Skeletal muscle tissue (tissue), 4 donors: ENCODE measurements around the gene MAN2A2. TPM values are rescaled to one million over a fixed set of nuclear protein-coding genes. Genes with fewer than 3 reads are reported as not detected.
A peak's percentile ranks its signal among the peaks of the same experiment; 100 is the strongest.
"Not testable (repeated sequence)": the region's sequence is repeated elsewhere in the genome, so short reads cannot be mapped to it uniquely, and the experiment has no call there.

Experiments used
- H3K27ac ChIP-seq: one replicate; pipeline ENCODE4 v1.7.0; 2013; ENCODE audit warnings: mild to moderate bottlenecking, low read depth, low read length, inconsistent platforms
- H3K27me3 ChIP-seq, 3 donors: one replicate each; pipeline ENCODE4 v1.7.0; 2013; ENCODE audit warnings: low read length in 3 of 3; ENCODE audit not compliant: control insufficient read depth in 3 of 3, insufficient read depth in 3 of 3
- H3K36me3 ChIP-seq, 3 donors: one replicate each; pipeline ENCODE4 v1.7.0; 2013; ENCODE audit warnings: low read length in 3 of 3; ENCODE audit not compliant: control insufficient read depth in 3 of 3, insufficient read depth in 3 of 3
- H3K4me1 ChIP-seq, 3 donors: one replicate each; pipeline ENCODE4 v1.7.0; 2013; ENCODE audit warnings: low read length in 3 of 3, mild to moderate bottlenecking in 3 of 3; ENCODE audit not compliant: control insufficient read depth in 3 of 3, insufficient read depth in 3 of 3
- H3K4me3 ChIP-seq, 3 donors: one replicate each; pipeline ENCODE4 v1.7.0; 2013; ENCODE audit warnings: low read length in 3 of 3
- H3K9ac ChIP-seq, 3 donors: one replicate each; pipeline ENCODE4 v1.7.0; 2013; ENCODE audit warnings: low read length in 3 of 3, mild to moderate bottlenecking in 3 of 3, moderate library complexity in 2 of 3, low read depth in 1 of 3
- H3K9me3 ChIP-seq, 3 donors: one replicate each; pipeline ENCODE4 v1.7.0; 2013; ENCODE audit warnings: low read length in 3 of 3; ENCODE audit not compliant: control insufficient read depth in 3 of 3
- total RNA-seq: library from RNA; depleted of rRNA; stranded (reverse); fragments of >200 nt; gene quantifications from one replicate; pipeline ENCODE4 v1.2.3, GENCODE V29; 2014
- donor health status: Osteomylitis.

The MAN2A2 gene
- total RNA-seq, 1 donor from 2014 or later, result 14.1 TPM

- H3K9ac ChIP-seq, result peak overlapping the region; percentile 93 to 96 (median 94)
- peaks cover 37 to 49% (median 46%) of the 10 kb centered on the region in 3 donors for H3K4me1 ChIP-seq
- peak overlapping the region; percentile 90 for H3K27ac ChIP-seq
These were observed 31.9 kb upstream of the MAN2A2 start for GRCh38 chr15:90871139-90871715.

GRCh38 chr15:90871716-90872485 is 31.2 kb upstream of the MAN2A2 start:
- Histone ChIP-seq H3K4me1 (peaks cover 37 to 49% (median 46%) of the 10 kb centered on the region in 3 donors), H3K27me3 (no peaks in the 10 kb centered on the region), H3K9ac (peak overlapping the region; percentile 88 to 94 (median 93)), H3K9me3 (no peaks in the 10 kb centered on the region), H3K4me3 (peak overlapping the region; percentile 83 to 93 (median 85)), H3K36me3 (peaks cover 9 to 14% (median 10%) of the 10 kb centered on the region in 3 donors), H3K27ac (peak overlapping the region; percentile 81)

More at GRCh38 chr15:90871139-90871715, 31.9 kb upstream of the MAN2A2 start:
- peaks cover 2 to 8% (median 3%) of the 10 kb centered on the region in 3 donors for H3K36me3 ChIP-seq
- H3K9me3 ChIP-seq, result no peaks in the 10 kb centered on the region
- peak overlapping the region; percentile 81 to 93 (median 85) for H3K4me3 ChIP-seq
- no peaks in the 10 kb centered on the region for H3K27me3 ChIP-seq

GRCh38 chr15:90872486-90873184 is 30.5 kb upstream of the MAN2A2 start:
- no peaks in the 10 kb centered on the region for H3K9me3 ChIP-seq
- H3K4me1 ChIP-seq, result peaks cover 37 to 49% (median 46%) of the 10 kb centered on the region in 3 donors
- H3K36me3 ChIP-seq, result peaks cover 16 to 22% (median 17%) of the 10 kb centered on the region in 3 donors
- no peaks in the 10 kb centered on the region for H3K27me3 ChIP-seq
- peak overlapping the region; percentile 88 to 94 (median 92) for H3K9ac ChIP-seq
- peak overlapping the region; percentile 83 to 93 (median 85) for H3K4me3 ChIP-seq
- peak overlapping the region; percentile 81 for H3K27ac ChIP-seq

GRCh38 chr15:90873488-90873997 is 29.6 kb upstream of the MAN2A2 start:
- Histone ChIP-seq H3K9me3 (no peaks in the 10 kb centered on the region), H3K27ac (peak overlapping the region; percentile 81), H3K36me3 (peaks cover 24 to 30% (median 26%) of the 10 kb centered on the region in 3 donors), H3K9ac (peak overlapping the region; percentile 65 to 94 (median 88)), H3K4me3 (peak overlapping the region in 1 of 3 donors; percentile 85), H3K4me1 (peaks cover 37 to 46% (median 44%) of the 10 kb centered on the region in 3 donors), H3K27me3 (no peaks in the 10 kb centered on the region)

GRCh38 chr15:90873998-90874605 is 29.0 kb upstream of the MAN2A2 start:
- H3K9ac ChIP-seq, result peak overlapping the region; percentile 65 to 94 (median 88)
- peaks cover 32 to 42% (median 41%) of the 10 kb centered on the region in 3 donors for H3K4me1 ChIP-seq
- H3K9me3 ChIP-seq, result no peaks in the 10 kb centered on the region
- H3K4me3 ChIP-seq, result peak overlapping the region in 1 of 3 donors; percentile 14
- peaks cover 30 to 36% (median 32%) of the 10 kb centered on the region in 3 donors for H3K36me3 ChIP-seq
- H3K27me3 ChIP-seq, result no peaks in the 10 kb centered on the region
- H3K27ac ChIP-seq, result peak overlapping the region; percentile 19

GRCh38 chr15:90874986-90875385 is 28.1 kb upstream of the MAN2A2 start:
- not testable (repeated sequence) for H3K4me3 ChIP-seq, H3K27ac ChIP-seq, H3K9me3 ChIP-seq, H3K27me3 ChIP-seq, H3K9ac ChIP-seq
- H3K4me1 ChIP-seq, result peaks cover 32 to 34% (median 33%) of the 10 kb centered on the region in 3 donors
- peaks cover 39 to 45% (median 41%) of the 10 kb centered on the region in 3 donors for H3K36me3 ChIP-seq

GRCh38 chr15:90875549-90875981 is 27.5 kb upstream of the MAN2A2 start:
- Histone ChIP-seq H3K27ac (no peak overlapping the region), H3K9ac (peak overlapping the region in 1 of 3 donors; percentile 16), H3K4me1 (peaks cover 27 to 30% (median 28%) of the 10 kb centered on the region in 3 donors), H3K9me3 (no peaks in the 10 kb centered on the region), H3K36me3 (peaks cover 44 to 51% (median 46%) of the 10 kb centered on the region in 3 donors), H3K27me3 (no peaks in the 10 kb centered on the region), H3K4me3 (no peak overlapping the region)

- H3K4me1 ChIP-seq, result peaks cover 23 to 25% (median 24%) of the 10 kb centered on the region in 3 donors
- H3K27ac ChIP-seq, result no peak overlapping the region
- no peaks in the 10 kb centered on the region for H3K9me3 ChIP-seq
- no peaks in the 10 kb centered on the region for H3K27me3 ChIP-seq
- H3K4me3 ChIP-seq, result no peak overlapping the region
- H3K9ac ChIP-seq, result no peak overlapping the region
- peaks cover 49 to 55% (median 51%) of the 10 kb centered on the region in 3 donors for H3K36me3 ChIP-seq
These were observed 27.1 kb upstream of the MAN2A2 start for GRCh38 chr15:90876046-90876445.

- Histone ChIP-seq H3K27me3 (no peaks in the 10 kb centered on the region), H3K9me3 (no peaks in the 10 kb centered on the region), H3K9ac (no peak overlapping the region), H3K4me3 (no peak overlapping the region), H3K4me1 (peaks cover 23 to 24% (median 24%) of the 10 kb centered on the region in 3 donors), H3K27ac (no peak overlapping the region), H3K36me3 (peaks cover 53 to 61% (median 57%) of the 10 kb centered on the region in 3 donors)
These were observed 26.5 kb upstream of the MAN2A2 start for GRCh38 chr15:90876512-90877170.
